H1 (cell line): ENCODE results near the gene MED31. TPM values are rescaled to one million over a fixed set of nuclear protein-coding genes. Genes with fewer than 3 reads are reported as not detected.

Source experiments
- CTCF ChIA-PET: fragments of 300-600 bp; sonication (Branson Sonifier 250); formaldehyde crosslinking; loops from one replicate; lab custom pipeline; 2021; ENCODE audit not compliant: partially characterized antibody; lab: Charles Lee
- POLR2A ChIA-PET: fragments of 300-600 bp; sonication (Branson Sonifier 250); formaldehyde crosslinking; loops from one replicate; lab custom pipeline; 2021; ENCODE audit warnings: inconsistent platforms; ENCODE audit not compliant: partially characterized antibody; lab: Charles Lee
- DNase-seq, 2 experiments: peaks; one replicate each; pipeline versions ENCODE4 v3.0.0 to v3.0.0-alpha.2; 2010 to 2022; ENCODE audit warnings: low spot score in 2 of 2, low read depth in 1 of 2, mixed read lengths in 1 of 2
- FAIRE-seq: peaks from 2 replicates; lab custom pipeline; 2011; peaks lifted over from hg19 to GRCh38; lab: Jason Lieb, UNC
- H2AFZ ChIP-seq: 2 replicates; pipeline ENCODE4 v1.8.1; 2012; ENCODE audit warnings: low read length, inconsistent platforms
- H2AK5ac ChIP-seq: 2 replicates; pipeline ENCODE4 v1.6.1; 2013; ENCODE audit warnings: low read depth, low read length
- H2BK120ac ChIP-seq: replicated peaks from 2 replicates; pipeline ENCODE3; 2013; ENCODE audit warnings: low read depth, low read length, inconsistent platforms
- H2BK12ac ChIP-seq: 2 replicates; pipeline ENCODE4 v1.6.1; 2013; ENCODE audit warnings: low read depth, low read length
- H2BK15ac ChIP-seq: 2 replicates; pipeline ENCODE4 v1.6.1; 2013; ENCODE audit warnings: low read length
- H2BK20ac ChIP-seq: 2 replicates; pipeline ENCODE4 v1.6.1; 2013; ENCODE audit warnings: low read length
- H2BK5ac ChIP-seq: 2 replicates; pipeline ENCODE4 v1.6.1; 2013; ENCODE audit warnings: low read depth, low read length
- H3K14ac ChIP-seq: 2 replicates; pipeline ENCODE4 v1.6.1; 2013; ENCODE audit warnings: inconsistent platforms; ENCODE audit not compliant: insufficient read length
- H3K18ac ChIP-seq: 2 replicates; pipeline ENCODE4 v1.6.1; 2013; ENCODE audit warnings: low read length; ENCODE audit errors: extremely low read depth
- H3K23ac ChIP-seq: 2 replicates; pipeline ENCODE4 v1.6.1; 2013; ENCODE audit warnings: inconsistent platforms; ENCODE audit not compliant: insufficient read length
- H3K23me2 ChIP-seq: 2 replicates; pipeline ENCODE4 v1.6.1; 2013; ENCODE audit warnings: low read depth, low read length
- H3K27ac ChIP-seq: 2 replicates; pipeline ENCODE4 v1.6.1; 2011; ENCODE audit warnings: low read depth, low read length, inconsistent platforms
- H3K27me3 ChIP-seq, 4 experiments: replicated peaks in 1 of 4; 1 replicate in 1 of 4; 2 replicates in 3 of 4; pipeline versions ENCODE4 v1.6.1 to v1.8.1; 2011 to 2013; ENCODE audit warnings: low read length in 3 of 4, mild to moderate bottlenecking in 3 of 4, inconsistent platforms in 2 of 4, mixed read lengths in 2 of 4, moderate library complexity in 1 of 4; ENCODE audit not compliant: control insufficient read depth in 3 of 4, insufficient read depth in 3 of 4; ENCODE audit errors: extremely low read depth in 1 of 4
- H3K36me3 ChIP-seq, 4 experiments: 2 replicates each; pipeline versions ENCODE4 v1.6.1 to v1.8.1; 2011 to 2013; ENCODE audit warnings: mild to moderate bottlenecking in 4 of 4, low read length in 3 of 4, moderate library complexity in 2 of 4, control low read depth in 1 of 4, inconsistent platforms in 1 of 4; ENCODE audit not compliant: insufficient read depth in 4 of 4, control insufficient read depth in 2 of 4
- H3K4ac ChIP-seq: replicated peaks from 2 replicates; pipeline ENCODE3; 2013; ENCODE audit warnings: low read length, low read depth, mixed read lengths, inconsistent platforms; ENCODE audit not compliant: insufficient read length
- H3K4me1 ChIP-seq, 4 experiments: replicated peaks in 1 of 4; 1 replicate in 1 of 4; 2 replicates in 3 of 4; pipeline versions ENCODE4 v1.6.1 to v1.8.1; 2011 to 2013; ENCODE audit warnings: low read length in 3 of 4, inconsistent platforms in 2 of 4, mixed read lengths in 1 of 4; ENCODE audit not compliant: insufficient read depth in 4 of 4, control insufficient read depth in 3 of 4
- H3K4me2 ChIP-seq, 2 experiments: 2 replicates each; pipeline versions ENCODE4 v1.6.1 to v1.8.1; 2011 to 2013; ENCODE audit warnings: low read depth in 2 of 2, low read length in 2 of 2, control low read depth in 1 of 2, inconsistent platforms in 1 of 2, mild to moderate bottlenecking in 1 of 2; ENCODE audit not compliant: insufficient read depth in 1 of 2
- H3K4me3 ChIP-seq, 4 experiments: fragments of 200-600, 300-600 bp in 1 of 4; sonication (generic), shearing (Covaris generic), sonication (Bioruptor Twin) in 1 of 4; 2 replicates each; pipeline versions ENCODE4 v1.5.1 to v1.8.1; 2011 to 2016; ENCODE audit warnings: low read length in 4 of 4, low read depth in 3 of 4, control low read depth in 2 of 4, inconsistent platforms in 2 of 4, mild to moderate bottlenecking in 2 of 4, mixed read lengths in 1 of 4, moderate library complexity in 1 of 4; ENCODE audit not compliant: insufficient read depth in 2 of 4; ENCODE audit errors: extremely low read depth in 1 of 4
- H3K56ac ChIP-seq: replicated peaks from 2 replicates; pipeline ENCODE3; 2013; ENCODE audit warnings: low read depth, mild to moderate bottlenecking, mixed read lengths, low read length, inconsistent platforms; ENCODE audit not compliant: insufficient read length
- H3K79me1 ChIP-seq: 2 replicates; pipeline ENCODE4 v1.6.1; 2013; ENCODE audit warnings: low read depth, low read length, control low read depth
- H3K79me2 ChIP-seq, 2 experiments: 2 replicates each; pipeline versions ENCODE4 v1.6.1 to v1.8.1; 2012 to 2013; ENCODE audit warnings: low read length in 2 of 2, mild to moderate bottlenecking in 2 of 2, inconsistent platforms in 1 of 2; ENCODE audit not compliant: insufficient read depth in 2 of 2, control insufficient read depth in 1 of 2
- H3K9ac ChIP-seq, 4 experiments: replicated peaks in 1 of 4; 1 replicate in 1 of 4; 2 replicates in 3 of 4; pipeline versions ENCODE4 v1.6.1 to v1.8.1; 2011 to 2013; ENCODE audit warnings: low read depth in 3 of 4, low read length in 3 of 4, control low read depth in 2 of 4, mild to moderate bottlenecking in 2 of 4, moderate library complexity in 2 of 4, inconsistent platforms in 1 of 4; ENCODE audit errors: extremely low read depth in 1 of 4
- H3K9me3 ChIP-seq, 2 experiments: 2 replicates each; pipeline versions ENCODE4 v1.6.1 to v1.8.1; 2012 to 2013; ENCODE audit warnings: mild to moderate bottlenecking in 2 of 2, moderate library complexity in 2 of 2, control low read depth in 1 of 2, inconsistent platforms in 1 of 2, low read depth in 1 of 2, low read length in 1 of 2, mixed read lengths in 1 of 2; ENCODE audit not compliant: insufficient read depth in 2 of 2
- H4K20me1 ChIP-seq, 2 experiments: replicated peaks in 1 of 2; 2 replicates each; pipeline versions ENCODE3 to v1.8.1; 2011 to 2013; ENCODE audit warnings: inconsistent platforms in 2 of 2, low read length in 2 of 2, mild to moderate bottlenecking in 1 of 2; ENCODE audit not compliant: insufficient read depth in 2 of 2, control insufficient read depth in 1 of 2
- H4K5ac ChIP-seq: 2 replicates; pipeline ENCODE4 v1.6.1; 2013; ENCODE audit warnings: low read length, low read depth, mixed read lengths, inconsistent platforms; ENCODE audit not compliant: insufficient read length
- H4K8ac ChIP-seq: 2 replicates; pipeline ENCODE4 v1.8.0; 2013; ENCODE audit warnings: mild to moderate bottlenecking, moderate library complexity, low read length, inconsistent platforms; ENCODE audit not compliant: insufficient read depth; ENCODE audit errors: extremely low read depth
- H4K91ac ChIP-seq: replicated peaks from 2 replicates; pipeline ENCODE3; 2013; ENCODE audit warnings: low read length, mixed read lengths, inconsistent platforms; ENCODE audit not compliant: insufficient read length
- CREB1 ChIP-seq: IDR thresholded peaks from 2 replicates; pipeline ENCODE4 v1.6.1; 2012; ENCODE audit warnings: inconsistent platforms
- CTBP2 ChIP-seq: IDR thresholded peaks from 2 replicates; pipeline ENCODE4 v1.7.0; 2011; ENCODE audit warnings: borderline replicate concordance, mild to moderate bottlenecking, moderate library complexity, mixed read lengths, low read length; ENCODE audit not compliant: insufficient read depth, insufficient read length
- GTF2F1 ChIP-seq: IDR thresholded peaks from 2 replicates; pipeline ENCODE4 v1.6.1; 2012; ENCODE audit warnings: low read depth, low read length, improper control_type of control experiment, borderline replicate concordance
- JUND ChIP-seq: IDR thresholded peaks from 2 replicates; pipeline ENCODE4 v1.6.1; 2011; ENCODE audit warnings: mild to moderate bottlenecking, improper control_type of control experiment, low read length
- WGBS, 2 experiments: shearing (Covaris generic) in 1 of 2; methylation state at CpG; one replicate each; pipeline versions ENCODE4 v1.1.6 to v1.1.7; 2013 to 2015; ENCODE audit warnings: low lambda C conversion rate in 2 of 2, mixed read lengths in 2 of 2, inconsistent platforms in 1 of 2, low coverage in 1 of 2, missing lambda C conversion rate in 1 of 2; ENCODE audit not compliant: insufficient replicate concordance in 2 of 2, insufficient coverage in 1 of 2, insufficient read length in 1 of 2; ENCODE audit errors: extremely low coverage in 1 of 2, missing lambda C conversion rate in 1 of 2; 5-methylcytosine and 5-hydroxymethylcytosine counted together
- polyA plus RNA-seq, 7 experiments: library from polyadenylated mRNA; depleted of rRNA in 3 of 7; stranded (reverse) in 5 of 7; unstranded in 2 of 7; fragments of >200 nt in 5 of 7; fragments of 200-250 nt in 2 of 7; gene quantifications; 1 replicate in 5 of 7; 2 replicates in 1 of 7; 4 replicates in 1 of 7; pipeline versions ENCODE4 v1.2.1 to v1.2.3, GENCODE V29; 2011 to 2013; ENCODE audit warnings: missing spikeins in 2 of 7, mixed read lengths in 2 of 7
- total RNA-seq: library from RNA; stranded (reverse); fragmentation: NEBNext Ultra II Directional; extraction: Animal tissue kit (Norgen Biotek cat#: 25700); gene quantifications from 2 replicates; pipeline ENCODE4 v1.2.1, GENCODE V29; 2021

MED31 gene
- total and polyA plus RNA-seq, 2 of the 8 experiments (the other 6 are each of a cell fraction or from before 2014, with no cell fraction given) = 4.6 to 12.3 TPM

DNA sequence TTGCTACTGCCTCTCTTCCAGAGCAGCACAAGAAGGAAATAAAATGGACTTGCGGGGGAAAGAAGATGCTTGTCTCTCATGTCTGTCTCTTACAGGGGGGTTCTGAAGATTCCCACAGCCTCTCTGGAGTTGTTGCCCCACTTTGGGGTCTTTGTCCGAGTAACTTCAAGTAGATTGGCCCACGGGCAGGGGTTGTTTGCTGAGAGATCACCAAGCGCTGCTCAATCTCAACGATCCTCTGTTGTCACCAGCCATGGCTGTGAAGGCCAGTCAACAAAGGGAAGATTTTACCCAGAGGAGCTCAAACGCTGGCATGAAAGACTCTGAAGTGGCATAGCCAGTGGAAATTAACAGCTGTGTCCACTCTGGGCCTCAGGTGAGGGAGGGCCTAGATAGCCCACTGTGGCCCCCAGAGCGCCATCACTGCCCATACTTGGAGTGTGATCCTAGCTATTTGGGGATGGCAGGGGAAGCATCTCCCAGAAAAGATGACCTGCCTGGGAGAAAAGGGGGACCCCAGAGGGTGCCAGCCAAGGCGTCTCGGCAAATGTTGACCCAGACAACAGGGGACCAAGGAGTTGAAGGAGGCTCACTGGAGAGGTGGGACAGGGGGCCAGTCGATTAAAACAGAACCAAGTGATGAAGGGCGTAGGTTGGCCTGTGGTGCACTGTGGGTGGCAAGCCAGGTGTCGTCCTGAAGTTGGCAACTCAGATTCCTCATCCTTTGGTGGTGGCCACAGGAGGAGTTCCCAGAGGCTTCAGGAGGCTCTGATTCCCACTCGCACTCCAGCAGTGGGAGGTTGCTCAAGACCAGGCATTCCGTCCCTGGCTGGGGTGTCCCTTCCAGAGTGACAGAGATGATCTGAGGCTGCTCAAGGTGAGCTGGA lies 33.7 kb upstream of the MED31 start:
- no peaks in the 10 kb centered on the region for H3K36me3 ChIP-seq
- no peaks in the 10 kb centered on the region for H3K79me1 ChIP-seq
- no peaks in the 10 kb centered on the region for H3K23me2 ChIP-seq
- no peak overlapping the region for H3K14ac ChIP-seq
- no peak overlapping the region for H2AFZ ChIP-seq
- H3K4ac ChIP-seq = no peak overlapping the region
- FAIRE-seq (no peak), DNase-seq (no peak)
- 84% methylated on average over 12 of the region's 14 CpGs; no CpG with 5 or more reads in 1 of the 2 experiments for WGBS, 2 experiments
- no peak overlapping the region for H2BK15ac ChIP-seq
- H4K20me1 ChIP-seq = no peaks in the 10 kb centered on the region
- H4K8ac ChIP-seq = no peak overlapping the region; the same call in 1 of the 2 replicates
- H3K4me3 ChIP-seq = no peak overlapping the region
- H3K56ac ChIP-seq = no peak overlapping the region
- CTCF ChIA-PET = interaction anchor here (0.6 to 2.1 kb wide), 8 partner anchors 17 to 319 kb away, joined by 3 to 5 read pairs (median 4); partner anchors contain the start of gene SLC13A5
- H2BK20ac ChIP-seq = no peak overlapping the region
- H2BK5ac ChIP-seq = no peak overlapping the region
- H3K4me2 ChIP-seq = no peak overlapping the region
- H3K23ac ChIP-seq = no peak overlapping the region
- H3K27me3 ChIP-seq = no peaks in the 10 kb centered on the region; a peak in 1 of 7 replicates
- H4K91ac ChIP-seq = no peak overlapping the region
- no peak overlapping the region for H4K5ac ChIP-seq
- no peak overlapping the region for H3K27ac ChIP-seq
- H3K79me2 ChIP-seq = no peaks in the 10 kb centered on the region
- H3K9me3 ChIP-seq = no peaks in the 10 kb centered on the region
- no peak overlapping the region for H2BK12ac ChIP-seq
- no peak overlapping the region for H3K9ac ChIP-seq
- no peaks in the 10 kb centered on the region; a peak in 1 of 7 replicates for H3K4me1 ChIP-seq
- no peak overlapping the region for H2BK120ac ChIP-seq
- no peak overlapping the region for H2AK5ac ChIP-seq
- POLR2A ChIA-PET = no interaction called here
- no peak overlapping the region for H3K18ac ChIP-seq
- TF ChIP-seq CREB1 (no peak), GTF2F1 (no peak), JUND (no peak), CTBP2 (no peak)
